T-helper 2 cell (primary cell): ENCODE data around the gene COL20A1.
"Not testable (repeated sequence)": the region's sequence is repeated elsewhere in the genome, so short reads cannot be mapped to it uniquely, and the experiment has no call there.

ENCODE experiments used
- DNase-seq, 5 experiments: peaks; one replicate each; pipeline versions ENCODE4 v3.0.0 to v3.0.0-alpha.2; 2012 to 2022
- total RNA-seq, 2 donors: gene quantifications; one replicate each; lab custom pipeline; 2026; lab: John Stamatoyannopoulos, UW

COL20A1 gene
- total RNA-seq, result 0.31 to 1.0 reads per million in 2 donors

DNA sequence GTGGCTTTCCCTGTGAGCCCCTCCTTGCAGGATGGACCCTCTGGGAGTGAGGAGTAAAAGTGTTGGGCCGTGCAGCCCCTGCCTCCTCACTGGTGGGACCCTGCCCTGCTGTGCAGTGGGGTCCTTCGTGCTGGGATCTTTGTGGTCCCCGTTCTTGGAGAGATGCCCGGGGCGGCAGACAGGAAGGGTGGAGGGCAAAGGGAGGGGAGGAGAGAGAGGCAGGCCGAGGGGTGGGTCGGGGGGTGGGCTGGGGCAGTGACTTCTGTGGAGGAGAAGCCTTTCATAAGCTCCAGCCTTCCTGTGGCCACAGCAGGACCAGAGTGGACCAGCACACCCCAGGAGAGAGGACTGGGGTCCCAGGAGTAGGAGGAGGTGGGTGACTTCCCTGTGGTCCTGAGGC, at the start of gene COL20A1:
Gene COL20A1, plus strand, starts transcription at position 283 of the 400 bp plus-strand sequence. CDS start 1,922 bp downstream, outside the sequence.
- no peak for DNase-seq

DNA sequence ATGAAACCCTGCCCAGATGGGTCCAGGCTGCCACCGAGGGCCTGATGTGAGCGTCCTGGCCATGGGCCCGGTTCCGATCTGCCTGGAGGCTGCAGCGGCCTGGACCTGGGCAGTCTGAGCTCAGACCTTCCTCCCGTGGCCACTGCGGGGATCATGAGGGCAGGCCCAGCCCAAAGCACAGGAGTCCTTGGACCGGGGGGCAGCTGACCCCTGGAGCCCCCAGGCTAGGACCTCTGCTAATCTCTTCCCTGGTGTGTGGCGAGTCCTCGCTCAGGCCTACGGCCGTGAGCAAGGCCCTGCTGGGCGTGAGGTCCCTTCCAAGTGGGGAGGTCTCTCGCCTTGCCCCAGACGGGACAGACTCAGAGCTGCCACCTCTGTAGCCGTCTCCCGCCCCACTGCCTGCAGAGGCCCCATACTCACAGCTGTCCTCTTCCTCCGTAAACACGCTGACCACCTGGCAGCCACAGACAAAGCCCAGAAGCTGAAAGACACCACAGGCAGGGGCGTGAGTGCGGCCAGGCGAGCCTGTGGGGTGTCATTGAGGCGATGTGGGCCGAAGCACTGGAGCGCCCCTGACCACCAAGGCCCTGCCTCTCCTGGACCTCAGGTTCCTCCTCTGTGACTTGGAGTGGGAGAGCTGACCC, 49.3 kb upstream of the COL20A1 start:
- DNase-seq, result no peak

DNA sequence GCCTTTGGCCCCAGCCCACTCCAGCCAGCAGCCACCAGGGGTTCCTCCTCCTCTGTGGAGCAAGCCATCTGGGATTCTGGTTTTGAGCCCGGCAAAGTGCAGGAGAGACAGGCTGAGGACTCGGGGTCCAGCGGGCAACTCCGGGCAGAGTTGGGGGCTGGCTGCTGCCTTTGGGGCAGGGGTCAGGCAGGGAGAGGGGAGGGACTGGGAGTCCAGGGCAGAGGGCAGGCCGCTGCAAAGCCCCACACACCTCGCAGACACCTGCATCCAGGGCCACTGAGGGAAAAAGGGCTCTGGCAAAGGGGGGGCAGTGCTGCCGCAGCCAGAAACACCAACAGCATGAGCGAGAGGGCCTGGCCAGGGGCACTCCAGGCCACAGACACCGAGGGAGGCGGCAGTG, 48.5 kb upstream of the COL20A1 start:
- DNase-seq, result no peak

GRCh38 chr20:63246490-63247288, 46.3 kb upstream of the COL20A1 start:
- no peak for DNase-seq

- DNase-seq, result no peak
These were observed 45.2 kb upstream of the COL20A1 start for GRCh38 chr20:63247671-63248228.

DNA sequence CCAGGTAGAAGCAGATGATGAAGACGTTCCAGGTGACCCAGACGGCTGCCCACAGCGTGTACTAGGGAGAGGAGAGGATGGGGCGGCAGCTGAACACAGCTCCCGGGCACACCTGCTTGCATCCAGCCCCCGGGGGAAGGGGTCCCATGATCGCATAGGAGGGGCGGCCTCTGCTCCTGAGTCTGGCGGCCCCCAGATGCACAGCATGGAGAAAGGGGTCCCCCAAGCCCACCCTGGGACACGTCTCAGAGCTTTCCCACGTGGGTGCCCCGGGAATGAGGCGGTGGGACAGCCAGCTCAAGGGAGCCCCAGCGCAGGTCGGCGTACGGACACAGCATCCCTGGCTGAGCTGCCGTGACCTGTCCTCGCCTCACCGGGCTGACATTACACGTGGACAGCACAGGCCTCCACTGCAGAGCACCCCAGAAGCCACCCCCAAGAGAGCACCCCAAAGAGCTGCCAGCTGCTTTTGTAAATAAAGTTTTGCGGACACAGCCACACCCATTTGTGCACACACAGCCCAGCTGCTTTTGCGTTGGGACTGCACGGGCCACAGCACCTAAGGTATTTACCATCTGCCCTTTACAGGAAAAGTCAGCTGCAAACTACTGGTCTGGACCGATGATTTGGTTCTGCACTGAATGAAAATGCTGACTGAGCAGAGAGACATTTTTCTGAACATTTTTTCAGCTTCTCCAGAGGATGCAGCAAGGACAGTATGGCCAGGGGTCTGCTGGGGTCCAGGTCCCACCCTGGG, 44.0 kb upstream of the COL20A1 start:
- DNase-seq, result no peak

GRCh38 chr20:63249891-63250290, 43.1 kb upstream of the COL20A1 start:
- DNase-seq, result no peak

DNA sequence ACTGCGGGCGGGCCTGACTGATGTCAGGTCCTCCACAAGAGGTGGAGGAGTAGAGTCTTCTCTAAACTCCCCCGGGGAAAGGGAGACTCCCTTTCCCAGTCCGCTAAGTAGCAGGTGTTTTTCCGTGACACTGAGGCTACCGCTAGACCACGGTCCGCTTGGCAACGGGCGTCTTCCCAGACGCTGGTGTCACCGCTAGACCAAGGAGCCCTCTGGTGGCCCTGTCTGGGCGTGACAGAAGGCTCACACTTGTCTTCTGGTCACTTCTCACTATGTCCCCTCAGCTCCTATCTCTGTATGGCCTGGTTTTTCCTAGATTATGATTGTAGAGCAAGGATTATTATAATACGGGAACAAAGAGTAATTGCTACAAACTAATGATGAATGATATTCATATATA, 41.6 kb upstream of the COL20A1 start:
- DNase-seq, result not testable (repeated sequence)

- DNase-seq, result no peak
These were observed 40.7 kb upstream of the COL20A1 start for GRCh38 chr20:63252284-63252711.

GRCh38 chr20:63253065-63253437, 39.9 kb upstream of the COL20A1 start:
- DNase-seq, result no peak

DNA sequence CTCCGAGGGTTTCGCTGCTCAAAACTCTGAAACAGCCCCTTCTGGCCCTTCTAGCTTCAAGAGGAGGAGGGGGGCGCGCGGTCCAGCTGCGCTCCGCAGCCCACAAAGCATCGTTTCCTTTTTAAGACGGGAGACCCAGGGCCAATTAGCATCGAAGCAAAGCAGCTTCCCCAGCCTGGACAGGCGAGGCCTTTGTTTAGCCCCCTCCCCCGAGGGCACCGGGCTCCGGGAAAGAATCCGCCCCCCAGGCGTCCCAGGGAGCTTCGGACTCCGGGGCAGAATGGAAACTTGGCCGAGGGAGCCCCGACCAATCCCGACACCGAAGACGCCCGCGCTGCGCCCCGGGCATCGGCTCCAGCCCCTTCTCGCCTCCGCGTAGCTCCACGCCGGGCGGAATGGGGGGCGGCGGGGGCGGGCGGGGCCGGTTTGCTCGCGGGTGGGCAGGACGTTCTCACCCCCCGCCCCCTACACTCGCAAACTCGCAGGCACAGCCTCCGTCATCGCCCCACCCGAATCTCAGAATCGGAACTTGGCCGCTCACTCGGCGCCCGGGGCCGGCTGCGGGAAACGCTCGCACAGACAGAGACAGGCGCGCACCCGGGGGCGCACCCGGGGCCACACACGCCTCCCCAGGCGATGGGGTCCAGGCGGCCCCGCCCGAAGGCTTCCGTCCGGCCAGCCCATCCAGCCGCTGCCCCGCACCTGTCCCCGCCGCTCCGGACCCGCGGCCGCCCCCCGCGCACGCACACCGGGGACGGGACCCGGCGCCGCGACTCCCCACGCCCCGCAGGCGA, 39.4 kb upstream of the COL20A1 start:
- no peak for DNase-seq

- DNase-seq, result no peak
These were observed 38.8 kb upstream of the COL20A1 start, which contains the start of gene NKAIN4 for GRCh38 chr20:63254232-63254605. Gene NKAIN4, minus strand, starts transcription at chr20:63254463. Its CDS starts 13 bp downstream, at chr20:63254450.

GRCh38 chr20:63254606-63255384, 38.2 kb upstream of the COL20A1 start:
- DNase-seq, result no peak

GRCh38 chr20:63255931-63256704, 36.9 kb upstream of the COL20A1 start:
- no peak for DNase-seq

DNA sequence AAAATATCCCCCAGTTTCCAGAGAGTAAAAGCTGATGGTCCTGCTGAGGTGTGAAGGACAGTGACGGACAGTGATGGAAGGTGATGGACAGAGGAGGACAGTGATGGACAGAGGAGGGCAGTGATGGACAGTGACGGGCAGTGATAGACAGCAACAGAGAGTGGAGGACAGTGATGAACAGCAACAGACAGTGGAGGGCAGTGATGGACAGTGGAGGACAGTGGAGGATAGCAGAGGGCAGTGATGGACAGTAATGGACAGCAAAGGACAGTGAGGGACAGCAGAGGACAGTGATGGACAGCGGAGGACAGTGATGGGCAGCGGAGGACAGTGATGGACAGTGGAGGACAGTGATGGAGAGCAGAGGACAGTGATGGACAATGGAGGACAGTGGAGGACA, 36.0 kb upstream of the COL20A1 start:
- DNase-seq, result no peak

DNA sequence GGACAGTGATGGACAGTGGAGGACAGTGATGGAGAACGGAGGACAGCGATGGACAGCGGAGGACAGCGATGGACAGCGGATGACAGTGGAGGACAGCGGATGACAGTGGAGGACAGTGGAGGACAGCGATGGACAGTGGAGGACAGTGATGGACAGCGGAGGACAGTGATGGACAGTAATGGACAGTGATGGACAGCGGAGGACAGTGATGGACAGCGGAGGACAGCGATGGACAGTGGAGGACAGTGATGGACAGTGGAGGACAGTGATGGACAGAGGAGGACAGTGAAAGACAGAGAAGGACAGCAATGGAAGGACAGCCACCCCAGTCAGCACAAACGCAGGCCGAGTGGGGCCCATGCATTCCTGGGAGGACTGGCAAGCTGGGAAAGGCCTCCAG, 35.4 kb upstream of the COL20A1 start:
- DNase-seq, result no peak

GRCh38 chr20:63258781-63259180, 34.2 kb upstream of the COL20A1 start:
- no peak for DNase-seq

DNA sequence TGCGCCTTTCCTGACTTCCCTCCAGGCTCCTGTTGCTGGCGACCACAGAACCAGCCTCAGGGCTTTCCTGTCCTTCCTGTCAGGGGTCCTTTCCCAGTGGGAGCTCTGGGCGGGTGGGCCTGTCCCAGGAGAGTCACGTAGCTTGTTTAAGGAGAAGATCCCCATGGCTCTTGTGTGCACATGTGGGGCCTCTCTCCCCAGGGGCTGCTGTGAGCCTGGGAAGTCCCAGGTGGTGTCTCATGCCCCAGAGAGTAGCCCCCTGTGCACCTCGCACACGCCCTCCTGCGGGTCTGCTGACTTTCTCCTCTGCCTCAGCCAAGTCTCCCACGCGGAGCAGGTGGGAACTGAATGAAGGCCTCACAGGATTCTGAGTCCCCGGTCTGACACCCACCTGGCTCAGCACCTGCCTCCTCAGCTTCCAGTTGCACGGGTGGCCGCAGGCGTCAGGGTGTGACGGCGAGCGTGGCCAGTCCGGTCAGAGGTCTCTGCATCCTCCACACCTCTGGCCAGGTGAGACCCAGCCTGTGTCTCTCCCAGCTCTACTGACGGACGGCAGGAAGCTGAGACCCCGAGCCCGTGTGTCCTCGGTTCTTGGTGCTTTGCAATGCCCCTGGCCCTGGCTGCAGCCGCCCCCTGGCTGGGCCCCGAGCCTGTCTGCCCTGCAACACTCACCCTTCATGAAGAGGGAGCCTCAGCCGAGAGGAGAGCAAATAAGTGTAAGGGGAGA, 33.1 kb upstream of the COL20A1 start:
- DNase-seq, result no peak

DNA sequence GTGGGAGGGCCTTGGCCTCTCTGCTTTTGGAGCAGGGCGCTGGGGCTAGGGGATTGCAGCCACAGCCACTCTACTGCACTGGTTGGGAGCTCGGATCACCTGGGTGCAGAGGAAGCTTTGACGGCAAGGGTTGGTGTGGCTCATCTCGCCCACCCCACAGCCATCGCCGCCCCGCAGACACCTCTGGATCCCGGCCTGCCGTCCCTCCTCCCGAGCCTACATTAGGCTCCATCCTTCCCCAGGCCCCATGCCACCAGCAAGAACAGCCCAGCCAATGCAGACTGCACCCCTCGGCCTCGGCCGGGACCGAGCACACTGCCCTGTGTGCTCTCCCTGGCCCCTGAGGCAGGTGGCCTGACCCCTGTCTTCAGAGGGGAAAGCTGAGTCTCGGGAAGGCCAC, 32.5 kb upstream of the COL20A1 start:
- no peak for DNase-seq
